ENCODE results near the gene PPP1R11.
A peak's percentile ranks its signal among the peaks of the same experiment; 100 is the strongest.
"Not testable (repeated sequence)": the region's sequence is repeated elsewhere in the genome, so short reads cannot be mapped to it uniquely, and the experiment has no call there.

Gene PPP1R11, protein sequence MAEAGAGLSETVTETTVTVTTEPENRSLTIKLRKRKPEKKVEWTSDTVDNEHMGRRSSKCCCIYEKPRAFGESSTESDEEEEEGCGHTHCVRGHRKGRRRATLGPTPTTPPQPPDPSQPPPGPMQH

DNA sequence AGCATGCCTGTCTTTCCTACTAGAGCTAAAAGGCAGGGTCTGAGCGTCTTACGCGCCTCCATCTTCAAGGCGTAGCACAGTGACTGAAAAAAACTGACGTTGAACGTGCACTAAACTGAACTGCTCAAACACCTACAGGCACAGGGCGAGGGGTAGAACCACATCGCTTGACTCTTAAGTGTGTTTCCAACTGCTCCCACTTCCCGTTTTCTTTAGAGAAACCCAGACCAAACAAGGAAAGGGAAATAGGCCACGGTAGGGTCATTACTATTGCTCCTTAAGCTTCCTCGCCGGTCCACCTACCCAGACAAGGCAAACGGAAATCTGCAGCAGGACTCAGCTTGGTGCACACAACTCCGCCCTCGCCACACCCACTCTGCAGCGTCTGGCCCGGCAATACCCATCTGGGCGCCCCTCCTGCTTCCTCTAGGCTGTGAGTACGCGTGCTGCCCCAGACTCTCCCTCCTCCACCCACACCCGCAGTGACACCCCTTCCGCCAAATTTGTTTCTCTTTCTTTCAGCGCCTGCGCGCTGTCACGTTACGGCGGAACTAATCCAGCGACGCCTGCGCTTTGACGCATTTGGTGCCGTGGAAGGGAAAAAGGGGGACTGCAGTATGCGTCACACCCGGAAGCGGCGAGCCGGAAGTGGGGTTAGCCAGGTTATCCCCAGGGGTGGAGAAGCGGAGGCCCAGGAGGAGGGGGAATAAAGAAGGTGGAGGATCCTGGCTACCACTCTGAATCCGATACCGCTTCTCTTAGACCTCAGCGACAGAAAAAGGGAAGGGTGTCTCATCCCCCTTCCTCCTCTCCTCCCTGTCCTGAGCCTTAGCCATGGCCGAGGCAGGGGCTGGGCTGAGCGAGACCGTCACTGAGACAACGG lies at the start of gene PPP1R11:
PPP1R11 (plus strand) TSS at position 622 of the 883 bp plus-strand sequence; CDS start at position 835, 213 bp downstream.
- peak; percentile 99 for DNase-seq (ENCODE audit: low spot score)

DNA sequence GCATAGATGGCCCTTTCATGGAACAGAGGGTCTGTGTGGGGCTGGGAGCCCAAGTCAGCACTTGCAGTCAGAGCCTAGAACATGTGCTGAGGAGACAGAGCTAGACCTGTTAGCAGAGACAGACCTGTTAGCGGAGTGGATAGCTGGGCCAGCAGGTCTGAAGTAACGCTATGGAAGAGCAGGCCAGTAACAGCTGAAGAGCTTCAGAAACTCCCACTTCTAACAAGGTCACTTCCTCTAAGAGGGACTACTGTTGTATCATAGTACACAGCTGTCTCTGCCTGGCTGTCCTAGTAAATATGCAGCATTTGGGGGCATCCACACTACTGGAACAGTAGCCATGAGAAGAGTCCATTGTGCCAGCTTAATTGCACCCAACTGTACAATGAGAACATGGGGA lies 47.2 kb upstream of the PPP1R11 start:
- no peak for DNase-seq (ENCODE audit: low spot score)

DNA sequence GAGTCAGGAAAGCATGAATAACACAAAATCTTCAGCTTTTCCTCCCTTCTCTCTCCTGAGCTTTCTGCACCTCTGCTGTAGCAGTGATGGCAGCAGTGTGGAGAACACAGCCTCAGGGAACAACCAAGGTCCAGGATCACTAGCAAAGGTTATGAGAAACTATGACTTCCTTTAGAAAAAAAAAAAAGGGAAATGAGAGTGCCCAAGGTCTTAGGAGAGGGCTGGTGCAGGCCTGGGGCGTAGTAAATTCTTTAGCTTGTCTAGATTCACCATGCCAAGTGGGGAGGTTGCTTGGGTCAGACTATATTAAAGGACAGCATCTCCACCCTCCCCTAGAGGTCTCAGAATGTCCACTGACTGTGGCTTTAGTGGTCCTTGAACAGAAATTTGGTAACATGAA lies 46.4 kb upstream of the PPP1R11 start:
- DNase-seq (ENCODE audit: low spot score): no peak

DNA sequence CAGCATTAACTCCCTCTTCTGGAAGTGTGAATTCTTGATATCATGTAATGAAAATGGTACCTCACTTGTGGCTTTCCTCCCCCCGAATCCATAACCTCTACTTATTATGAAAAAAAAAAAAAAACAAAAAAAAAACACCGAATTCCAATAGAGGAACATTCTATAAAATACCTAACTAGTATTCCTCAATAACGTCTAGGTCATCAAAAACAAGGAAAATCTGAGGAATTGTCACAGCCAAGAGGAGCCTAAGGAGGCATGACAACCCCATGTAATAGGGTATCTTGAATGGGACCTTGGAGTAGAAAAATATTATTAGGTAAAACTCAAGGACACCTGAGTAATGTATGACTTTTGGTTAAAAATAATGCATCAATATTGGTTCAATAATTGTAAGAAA lies 44.8 kb upstream of the PPP1R11 start:
- DNase-seq (ENCODE audit: low spot score): no peak

DNA sequence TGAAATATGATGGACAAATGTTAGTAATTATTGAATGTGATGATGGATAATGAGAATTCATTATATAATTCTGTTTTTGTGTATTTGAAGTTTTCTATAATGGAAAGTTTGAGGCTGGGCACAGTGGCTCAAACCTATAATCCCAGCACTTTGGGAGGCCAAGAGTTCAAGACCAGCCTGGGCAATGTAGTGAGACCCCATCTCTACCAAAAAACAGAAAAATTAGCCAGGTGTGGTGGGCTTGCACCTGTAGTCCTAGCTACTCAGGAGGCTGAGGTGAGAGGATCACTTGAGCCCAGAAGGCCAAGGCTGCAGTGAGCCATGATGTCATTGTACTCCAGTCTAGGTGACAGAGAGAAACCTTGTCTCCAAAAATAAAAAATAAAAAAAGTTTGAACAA lies 44.3 kb upstream of the PPP1R11 start:
- DNase-seq (ENCODE audit: low spot score): not testable (repeated sequence)

DNA sequence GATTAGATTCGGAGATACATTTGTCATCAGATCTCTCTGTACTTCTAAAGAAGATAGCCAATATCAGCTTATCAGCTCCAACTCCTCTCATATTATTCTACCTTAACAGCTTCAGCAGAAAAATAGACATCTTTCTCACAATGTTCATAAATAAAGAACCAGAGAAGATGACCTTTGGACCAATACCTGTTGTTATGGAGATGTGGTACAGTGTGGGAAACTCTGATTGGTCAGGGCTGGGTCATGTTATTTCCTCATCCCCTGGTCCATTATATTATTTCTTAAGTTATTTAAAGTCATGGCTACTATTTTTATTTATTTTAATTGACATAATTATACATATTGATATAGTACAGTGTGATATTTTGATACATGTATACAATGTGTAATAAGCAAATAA lies 41.8 kb upstream of the PPP1R11 start:
- no peak for DNase-seq (ENCODE audit: low spot score)

DNA sequence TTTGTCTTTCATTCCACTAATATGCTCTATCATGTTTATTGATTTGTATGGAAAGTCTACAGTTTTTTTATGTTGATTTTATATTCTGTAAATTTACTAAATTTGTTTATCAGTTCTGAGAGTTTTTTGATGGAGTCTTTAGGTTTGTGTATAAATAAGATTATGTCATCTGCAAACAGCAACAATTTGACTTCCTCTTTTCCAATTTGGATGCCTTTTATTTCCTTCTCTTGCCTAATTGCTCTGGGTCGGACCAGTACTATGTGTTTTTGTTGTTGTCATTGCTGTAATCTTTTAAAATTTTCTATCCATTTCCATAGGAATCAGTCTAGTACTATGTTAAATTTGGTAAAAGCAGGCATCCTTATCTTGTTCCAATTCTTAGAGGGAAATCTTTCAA lies 37.4 kb upstream of the PPP1R11 start:
- no peak for DNase-seq (ENCODE audit: low spot score)

DNA sequence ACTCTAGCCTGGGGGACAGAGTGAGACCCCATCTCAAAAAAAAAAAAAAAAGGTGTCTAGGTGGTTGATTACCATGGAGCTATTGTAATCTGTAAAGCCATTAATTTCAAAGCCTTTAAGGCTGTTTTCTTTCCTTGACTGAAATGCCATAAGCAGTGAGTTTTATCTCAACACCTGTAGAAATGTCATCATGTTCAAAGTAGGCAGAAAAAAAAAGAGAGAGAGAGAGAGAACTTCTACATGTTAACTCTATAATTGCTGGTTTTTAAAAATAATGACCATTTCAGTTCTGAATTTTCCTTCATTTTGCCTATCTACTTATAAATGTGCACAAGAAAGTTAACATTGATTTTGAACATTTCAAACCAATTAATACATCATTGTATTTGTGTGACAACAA lies 35.6 kb upstream of the PPP1R11 start:
- no peak for DNase-seq (ENCODE audit: low spot score)

DNA sequence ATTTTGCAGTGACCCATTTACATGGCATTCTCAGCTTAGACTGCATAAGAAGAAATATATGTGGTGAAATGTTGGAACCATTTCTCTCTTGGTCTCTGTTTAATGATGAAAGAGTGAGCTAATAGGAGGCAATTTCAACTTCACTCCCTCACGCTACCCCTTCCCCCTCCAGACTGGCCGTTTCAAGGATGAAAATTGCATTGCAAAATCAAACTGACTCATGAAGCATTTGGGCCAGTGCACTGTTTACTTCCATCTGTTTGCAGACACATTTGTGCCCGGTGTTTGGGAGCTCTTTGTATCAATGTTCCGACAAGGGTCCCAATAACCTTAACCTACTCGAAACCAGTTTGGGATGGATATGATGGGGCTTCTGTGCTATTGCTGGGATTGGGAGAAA lies 33.6 kb upstream of the PPP1R11 start:
- DNase-seq (ENCODE audit: low spot score): not testable (repeated sequence)

DNA sequence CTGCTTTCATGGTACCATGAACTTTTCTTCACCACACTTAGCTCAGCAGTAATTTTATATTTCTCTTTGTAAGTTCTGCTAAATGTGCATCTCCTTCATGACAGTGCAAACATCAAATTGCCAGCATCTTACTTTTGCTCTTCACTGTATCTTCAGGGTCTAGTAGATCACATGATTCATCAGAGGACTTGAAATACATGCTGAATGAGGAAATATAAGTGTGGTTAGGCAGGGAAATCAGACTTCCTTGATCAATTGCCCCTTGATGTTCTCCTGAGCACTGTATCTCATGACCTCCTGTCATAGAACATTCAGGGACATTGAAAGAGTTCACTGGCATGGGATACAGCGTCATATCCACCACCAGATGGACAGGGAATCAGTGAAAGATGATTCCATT lies 31.2 kb upstream of the PPP1R11 start:
- no peak for DNase-seq (ENCODE audit: low spot score)

DNA sequence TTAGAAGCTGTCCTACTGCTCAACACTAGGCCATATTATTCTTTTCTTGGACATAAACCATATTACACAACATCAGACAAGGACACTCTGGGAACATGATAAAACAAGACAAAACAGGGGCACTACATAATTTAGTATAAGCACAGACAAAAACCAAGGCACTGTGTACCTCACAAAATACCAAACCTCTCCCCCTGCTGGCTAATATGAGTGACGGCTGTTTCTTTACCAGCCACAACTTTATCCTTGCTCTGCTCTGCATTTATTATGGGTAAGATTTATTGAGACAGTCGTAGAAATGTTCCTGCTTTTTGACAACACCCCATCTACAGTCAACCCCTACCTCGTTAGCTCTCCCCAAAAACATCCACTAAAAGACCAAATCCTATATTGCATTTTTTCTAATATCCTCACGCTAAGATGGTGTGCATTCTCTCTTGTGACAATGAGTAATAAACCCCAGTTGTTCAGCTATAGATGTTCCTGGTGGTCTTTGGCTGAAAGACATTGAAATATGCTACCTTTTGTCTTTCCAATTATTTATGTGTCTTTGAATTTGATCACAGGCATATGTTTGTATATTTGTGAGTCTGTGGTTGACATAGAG lies 29.7 kb upstream of the PPP1R11 start:
- DNase-seq (ENCODE audit: low spot score): peak; percentile 35

DNA sequence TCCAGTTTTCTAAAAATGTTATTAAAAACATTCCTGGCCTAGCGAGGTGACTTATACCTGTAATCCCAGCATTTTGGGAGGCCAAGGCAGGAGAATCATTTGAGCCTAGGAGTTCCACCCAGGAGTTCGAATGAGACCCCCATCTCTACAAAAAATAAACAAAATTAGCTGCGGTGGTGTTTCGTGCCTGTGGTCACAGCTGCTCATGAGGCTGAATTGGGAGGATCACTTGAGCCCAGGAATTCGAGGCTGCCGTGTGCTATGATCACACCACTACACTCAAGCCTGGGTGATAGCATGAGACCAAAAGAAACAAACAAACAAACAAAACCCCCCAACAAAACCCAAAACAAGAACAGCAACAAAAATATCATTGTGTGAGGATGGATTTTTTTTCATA lies 25.8 kb upstream of the PPP1R11 start:
- DNase-seq (ENCODE audit: low spot score): no peak

DNA sequence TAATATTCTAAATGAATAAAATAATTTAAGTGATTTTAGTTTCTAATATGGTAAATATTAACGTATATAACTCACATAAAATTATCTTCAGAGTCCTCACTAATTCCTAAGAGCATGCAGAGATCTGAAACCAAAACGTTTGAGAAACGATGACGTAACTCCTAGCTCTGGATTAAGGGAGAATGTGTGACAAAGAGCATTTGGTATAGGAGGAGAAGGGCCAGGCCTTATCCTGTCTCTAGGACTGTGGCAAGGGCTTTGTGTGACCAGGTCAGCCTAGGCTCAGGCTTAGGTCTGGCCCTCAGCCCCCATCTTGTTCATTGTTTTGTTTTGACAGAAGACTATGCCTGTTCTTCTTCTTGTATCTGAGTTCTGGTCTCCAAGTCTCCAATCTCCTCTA lies 25.2 kb upstream of the PPP1R11 start:
- no peak for DNase-seq (ENCODE audit: low spot score)

DNA sequence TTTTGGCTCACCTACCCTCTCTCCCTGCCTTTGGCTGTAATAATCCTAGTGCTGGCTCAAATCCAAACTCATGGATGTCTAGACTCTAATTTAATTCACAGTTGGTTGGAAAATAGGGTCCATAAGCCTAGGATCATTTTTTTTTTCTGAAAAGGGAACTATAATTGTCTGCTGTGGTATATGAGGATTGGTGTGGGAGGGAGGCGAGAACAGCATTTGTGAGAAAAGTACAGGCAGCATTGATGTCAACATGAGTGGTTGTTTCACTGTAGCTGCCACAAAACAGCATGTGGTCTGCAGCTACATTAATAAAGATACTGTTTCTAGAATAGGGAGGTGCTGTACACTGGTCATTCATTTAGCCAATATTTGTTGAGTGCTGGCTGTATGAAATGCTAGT lies 24.5 kb upstream of the PPP1R11 start:
- no peak for DNase-seq (ENCODE audit: low spot score)

DNA sequence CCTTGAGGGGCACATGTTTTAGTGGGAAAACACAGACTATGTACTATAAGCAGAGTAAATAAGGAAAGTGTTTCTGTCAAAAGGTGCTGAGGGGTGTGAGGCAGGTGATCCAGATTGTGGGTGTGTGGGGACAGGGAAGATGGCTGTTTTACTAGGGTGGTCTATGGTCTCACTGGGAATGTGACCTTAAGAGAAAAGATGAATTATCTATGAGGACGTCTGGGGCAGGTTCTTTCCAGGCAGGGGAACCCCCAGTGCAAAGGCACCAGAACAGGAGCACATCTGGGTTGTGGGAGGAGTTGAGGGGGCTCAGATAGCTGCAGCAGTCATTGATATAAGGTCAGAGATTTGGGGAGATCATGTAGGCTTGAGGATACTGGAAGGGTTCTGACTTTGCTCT lies 24.1 kb upstream of the PPP1R11 start:
- DNase-seq (ENCODE audit: low spot score): no peak

DNA sequence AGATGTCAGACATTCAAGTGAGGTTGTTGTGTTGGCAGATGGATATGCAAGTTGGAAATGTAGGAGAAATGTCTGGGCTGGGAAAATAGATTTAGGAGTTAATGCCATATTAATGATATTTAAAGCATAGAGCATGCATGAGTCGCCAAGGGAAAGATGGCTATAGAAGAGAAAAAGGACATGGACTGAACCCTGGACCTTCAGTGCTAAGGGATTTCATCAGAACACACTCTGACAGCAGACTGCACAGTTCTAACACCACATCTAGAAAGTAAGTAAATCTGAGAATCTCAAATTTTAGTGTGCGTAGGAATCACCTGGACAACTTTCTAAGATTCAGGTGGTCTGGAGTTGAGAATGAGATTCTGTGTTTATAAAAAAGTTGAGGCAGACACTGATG lies 23.3 kb upstream of the PPP1R11 start:
- DNase-seq (ENCODE audit: low spot score): no peak

DNA sequence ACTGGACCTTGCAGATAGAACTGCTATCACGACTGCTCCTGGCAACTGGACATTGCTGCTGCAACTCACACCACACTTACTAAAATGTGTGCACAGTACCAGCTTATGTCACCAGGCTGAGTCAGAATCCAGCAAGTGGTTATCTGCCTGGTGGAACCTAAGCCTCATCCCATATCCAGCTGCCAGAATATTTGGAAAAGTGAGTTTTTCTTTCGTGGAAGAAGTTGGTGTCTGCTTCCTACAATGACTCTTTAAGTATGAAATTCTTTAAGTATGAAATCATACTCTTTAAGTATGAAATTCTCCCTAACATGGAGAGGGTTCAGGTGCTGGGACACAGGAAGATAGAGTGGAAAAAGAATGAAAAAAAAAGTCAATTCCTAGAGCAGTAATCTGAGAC lies 22.4 kb upstream of the PPP1R11 start:
- DNase-seq (ENCODE audit: low spot score): no peak

DNA sequence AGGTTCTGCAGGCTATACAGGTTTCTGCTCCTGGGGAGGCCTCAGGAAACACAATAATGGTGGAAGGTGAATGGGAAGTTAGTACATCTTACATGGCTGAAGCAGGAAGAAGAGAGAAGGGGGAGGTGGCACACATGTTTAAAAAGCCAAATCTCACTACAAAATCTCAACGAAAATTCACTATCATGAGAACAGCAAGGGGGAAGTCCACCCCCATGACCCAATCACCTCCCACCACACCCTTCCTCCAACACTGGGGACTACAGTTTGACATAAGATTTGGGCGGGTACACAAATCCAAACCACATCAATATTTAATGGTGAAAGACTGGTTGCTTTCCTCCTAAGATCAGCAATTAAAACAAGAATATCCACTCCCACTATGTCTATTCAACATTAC lies 19.8 kb upstream of the PPP1R11 start:
- DNase-seq (ENCODE audit: low spot score): no peak

DNA sequence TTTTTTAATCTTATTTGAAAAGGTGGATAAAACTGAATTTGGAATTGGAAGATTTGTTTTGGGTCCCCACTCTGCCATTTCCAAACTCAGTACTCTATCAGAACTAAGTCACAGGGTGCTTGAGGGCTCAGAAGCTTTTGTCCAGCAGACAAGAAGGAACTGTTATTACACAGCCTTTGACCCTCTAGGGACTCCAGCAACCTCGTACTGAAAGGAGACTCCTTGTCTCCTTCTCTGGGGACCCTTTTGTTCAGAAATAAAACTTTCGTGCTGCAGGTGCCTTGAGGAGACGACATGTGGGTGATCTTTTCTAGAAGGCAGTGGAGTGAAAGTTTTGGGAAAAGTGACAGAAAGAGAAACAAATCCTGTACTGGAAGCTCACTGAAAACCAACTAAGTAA lies 13.3 kb upstream of the PPP1R11 start:
- no peak for DNase-seq (ENCODE audit: low spot score)

DNA sequence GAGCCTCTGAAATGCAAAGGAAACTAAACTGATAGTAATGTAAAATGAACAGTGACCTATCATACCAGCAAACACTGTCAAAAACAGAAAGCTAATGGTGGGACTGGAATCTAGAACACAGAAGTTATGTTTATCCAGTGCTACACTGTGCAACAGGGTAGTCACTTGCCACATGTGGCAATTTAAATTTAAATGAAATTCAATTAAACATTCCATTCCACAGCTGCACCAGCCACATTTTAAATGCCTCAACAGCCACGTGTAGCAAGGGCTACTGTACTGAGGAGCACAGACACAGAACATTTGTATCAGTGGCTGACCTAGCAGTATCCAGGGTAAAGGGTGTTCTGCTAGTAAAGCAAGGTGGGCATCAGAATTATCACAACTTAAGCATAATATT lies 11.5 kb upstream of the PPP1R11 start:
- DNase-seq (ENCODE audit: low spot score): no peak

DNA sequence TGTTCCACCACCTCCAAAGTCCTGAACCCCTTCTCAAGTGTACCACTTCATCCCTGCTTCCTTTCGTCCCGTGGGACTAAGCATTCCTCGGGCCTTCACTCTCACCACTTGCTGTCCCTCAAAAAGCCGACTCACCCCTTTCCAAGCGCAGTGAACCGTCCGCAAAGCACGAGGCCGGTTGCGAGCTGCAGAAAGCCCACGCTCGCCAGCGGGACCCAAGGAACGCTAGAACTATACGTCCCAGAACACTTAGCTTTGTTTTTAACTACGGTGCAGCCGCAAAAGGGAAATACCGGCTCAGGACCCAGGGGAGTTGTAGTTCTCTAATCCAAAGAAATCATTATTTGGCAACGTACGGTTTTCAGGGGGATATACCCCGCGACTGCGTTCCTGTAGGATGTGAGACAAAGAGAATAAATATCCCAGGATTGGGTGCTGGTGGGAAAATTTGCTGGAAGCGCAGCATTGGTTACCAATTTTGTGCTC lies 6.3 kb upstream of the PPP1R11 start:
- DNase-seq (ENCODE audit: low spot score): no peak

DNA sequence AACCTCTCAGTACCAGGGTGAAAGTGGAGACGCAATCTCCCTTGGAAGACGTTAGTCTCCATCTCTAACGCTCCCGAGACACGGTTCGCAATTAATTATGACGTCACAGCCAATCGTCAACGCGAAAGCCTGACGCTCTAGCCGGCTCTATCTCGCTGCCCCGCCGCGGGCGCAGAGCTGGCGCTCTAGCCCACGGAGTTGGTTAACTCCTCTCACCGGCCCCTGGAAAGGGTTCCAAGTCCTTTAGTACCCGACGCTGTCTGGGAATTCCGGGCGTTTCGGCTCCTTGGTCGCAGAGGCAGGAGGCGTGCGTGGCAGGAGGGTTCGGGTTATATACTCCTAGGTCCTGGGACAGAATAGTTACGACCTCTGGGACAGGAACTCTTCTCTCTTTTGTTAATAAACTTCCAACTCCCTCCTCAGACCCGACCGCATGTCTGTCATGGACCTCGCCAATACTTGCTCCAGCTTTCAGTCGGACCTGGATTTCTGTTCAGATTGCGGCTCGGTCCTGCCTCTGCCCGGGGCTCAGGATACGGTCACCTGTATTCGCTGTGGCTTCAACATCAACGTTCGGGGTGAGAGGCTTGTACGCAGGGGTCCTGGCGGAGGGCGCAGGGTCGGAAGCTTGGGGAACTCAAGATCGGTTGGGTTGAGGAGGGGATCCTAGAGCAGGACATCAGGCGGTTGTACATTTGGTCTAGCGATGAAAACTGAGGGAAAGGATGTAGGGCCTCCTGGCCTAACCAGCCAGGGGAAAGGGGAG lies 5.7 kb upstream of the PPP1R11 start, which contains the start of gene POLR1H:
POLR1H (plus strand) TSS at position 174 of the 766 bp plus-strand sequence; CDS start at position 434, 260 bp downstream.
- peak; percentile 97 for DNase-seq (ENCODE audit: low spot score)

Data from hematopoietic multipotent progenitor cell treated with erythropoietin and hydrocortisone succinate and interleukin-3 and kit ligand, for 17 days (in vitro differentiated cells).